ENCODE results near the gene FCHO1.

The FCHO1 gene

GRCh38 chr19:17721821-17722220 is 29.5 kb upstream of the FCHO1 start:
- Histone ChIP-seq H3K27me3 (replicated peaks; ENCODE audit: control insufficient read depth, insufficient read depth, low read length) (no peaks in the 10 kb centered on the region), H3K4me3 (replicated peaks; ENCODE audit: low read depth, low read length) (no peak overlapping the region), H3K36me3 (ENCODE audit: control insufficient read depth, insufficient read depth, low read length) (peaks cover 27% of the 10 kb centered on the region)
- TF ChIP-seq, protein P1, sequence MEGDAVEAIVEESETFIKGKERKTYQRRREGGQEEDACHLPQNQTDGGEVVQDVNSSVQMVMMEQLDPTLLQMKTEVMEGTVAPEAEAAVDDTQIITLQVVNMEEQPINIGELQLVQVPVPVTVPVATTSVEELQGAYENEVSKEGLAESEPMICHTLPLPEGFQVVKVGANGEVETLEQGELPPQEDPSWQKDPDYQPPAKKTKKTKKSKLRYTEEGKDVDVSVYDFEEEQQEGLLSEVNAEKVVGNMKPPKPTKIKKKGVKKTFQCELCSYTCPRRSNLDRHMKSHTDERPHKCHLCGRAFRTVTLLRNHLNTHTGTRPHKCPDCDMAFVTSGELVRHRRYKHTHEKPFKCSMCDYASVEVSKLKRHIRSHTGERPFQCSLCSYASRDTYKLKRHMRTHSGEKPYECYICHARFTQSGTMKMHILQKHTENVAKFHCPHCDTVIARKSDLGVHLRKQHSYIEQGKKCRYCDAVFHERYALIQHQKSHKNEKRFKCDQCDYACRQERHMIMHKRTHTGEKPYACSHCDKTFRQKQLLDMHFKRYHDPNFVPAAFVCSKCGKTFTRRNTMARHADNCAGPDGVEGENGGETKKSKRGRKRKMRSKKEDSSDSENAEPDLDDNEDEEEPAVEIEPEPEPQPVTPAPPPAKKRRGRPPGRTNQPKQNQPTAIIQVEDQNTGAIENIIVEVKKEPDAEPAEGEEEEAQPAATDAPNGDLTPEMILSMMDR (IDR thresholded peaks at IDR 0.05; ENCODE audit: insufficient read depth, low read length, poor library complexity, severe bottlenecking), result no peak
- no peak for DNase-seq (ENCODE audit: extremely low read depth, insufficient read length)

- no peak for DNase-seq (ENCODE audit: extremely low read depth, insufficient read length)
- TF ChIP-seq, protein P1 (IDR thresholded peaks at IDR 0.05; ENCODE audit: insufficient read depth, low read length, poor library complexity, severe bottlenecking), result no peak
- Histone ChIP-seq H3K27me3 (replicated peaks; ENCODE audit: control insufficient read depth, insufficient read depth, low read length) (no peaks in the 10 kb centered on the region), H3K36me3 (ENCODE audit: control insufficient read depth, insufficient read depth, low read length) (peaks cover 36% of the 10 kb centered on the region), H3K4me3 (replicated peaks; ENCODE audit: low read depth, low read length) (no peak overlapping the region)
Measured at GRCh38 chr19:17722655-17723240, 28.5 kb upstream of the FCHO1 start.

DNA sequence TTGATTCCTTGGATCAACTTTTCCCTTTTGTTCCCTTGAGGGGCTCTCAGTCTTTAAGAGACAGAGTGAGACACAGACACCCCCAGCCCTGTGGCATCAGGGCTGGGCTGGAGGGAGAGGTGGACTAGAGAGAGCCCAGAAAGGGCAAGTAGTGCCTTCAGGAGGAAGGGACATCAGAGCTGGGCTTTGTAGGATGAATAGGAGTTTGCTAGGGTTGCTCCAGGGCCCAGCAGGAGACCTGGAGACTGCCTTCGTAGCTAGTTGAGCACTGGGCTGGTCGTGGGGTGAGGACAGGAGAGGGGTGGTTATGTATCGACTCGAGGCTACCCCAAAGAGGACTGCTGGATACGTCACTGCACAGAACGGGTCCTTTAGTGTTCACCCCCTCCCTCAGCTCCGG is 26.6 kb upstream of the FCHO1 start:
- peaks cover 43% of the 10 kb centered on the region for H3K36me3 ChIP-seq (ENCODE audit: control insufficient read depth, insufficient read depth, low read length)
- no peak for DNase-seq (ENCODE audit: extremely low read depth, insufficient read length)
- no peaks in the 10 kb centered on the region for H3K27me3 ChIP-seq (replicated peaks; ENCODE audit: control insufficient read depth, insufficient read depth, low read length)
- no peak overlapping the region for H3K4me3 ChIP-seq (replicated peaks; ENCODE audit: low read depth, low read length)
- TF ChIP-seq, protein P1 (IDR thresholded peaks at IDR 0.05; ENCODE audit: insufficient read depth, low read length, poor library complexity, severe bottlenecking), result no peak

GRCh38 chr19:17725422-17726078 is 25.7 kb upstream of the FCHO1 start:
- peaks cover 43% of the 10 kb centered on the region for H3K36me3 ChIP-seq (ENCODE audit: control insufficient read depth, insufficient read depth, low read length)
- H3K27me3 ChIP-seq (replicated peaks; ENCODE audit: control insufficient read depth, insufficient read depth, low read length), result no peaks in the 10 kb centered on the region
- H3K4me3 ChIP-seq (replicated peaks; ENCODE audit: low read depth, low read length), result no peak overlapping the region
- TF ChIP-seq, protein P1 (IDR thresholded peaks at IDR 0.05; ENCODE audit: insufficient read depth, low read length, poor library complexity, severe bottlenecking), result peak; percentile 57
- no peak for DNase-seq (ENCODE audit: extremely low read depth, insufficient read length)

DNA sequence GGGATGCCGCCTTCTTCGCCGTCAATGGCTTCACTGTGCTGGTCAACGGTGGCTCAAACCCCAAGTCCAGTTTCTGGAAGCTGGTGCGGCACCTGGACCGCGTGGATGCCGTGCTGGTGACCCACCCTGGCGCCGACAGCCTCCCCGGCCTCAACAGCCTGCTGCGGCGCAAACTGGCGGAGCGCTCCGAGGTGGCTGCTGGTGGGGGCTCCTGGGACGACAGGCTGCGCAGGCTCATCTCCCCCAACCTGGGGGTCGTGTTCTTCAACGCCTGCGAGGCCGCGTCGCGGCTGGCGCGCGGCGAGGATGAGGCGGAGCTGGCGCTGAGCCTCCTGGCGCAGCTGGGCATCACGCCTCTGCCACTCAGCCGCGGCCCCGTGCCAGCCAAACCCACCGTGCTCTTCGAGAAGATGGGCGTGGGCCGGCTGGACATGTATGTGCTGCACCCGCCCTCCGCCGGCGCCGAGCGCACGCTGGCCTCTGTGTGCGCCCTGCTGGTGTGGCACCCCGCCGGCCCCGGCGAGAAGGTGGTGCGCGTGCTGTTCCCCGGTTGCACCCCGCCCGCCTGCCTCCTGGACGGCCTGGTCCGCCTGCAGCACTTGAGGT is 25.0 kb upstream of the FCHO1 start:
- peaks cover 43% of the 10 kb centered on the region for H3K36me3 ChIP-seq (ENCODE audit: control insufficient read depth, insufficient read depth, low read length)
- DNase-seq (ENCODE audit: extremely low read depth, insufficient read length), result no peak
- no peaks in the 10 kb centered on the region for H3K27me3 ChIP-seq (replicated peaks; ENCODE audit: control insufficient read depth, insufficient read depth, low read length)
- H3K4me3 ChIP-seq (replicated peaks; ENCODE audit: low read depth, low read length), result no peak overlapping the region
- TF ChIP-seq, protein P1 (IDR thresholded peaks at IDR 0.05; ENCODE audit: insufficient read depth, low read length, poor library complexity, severe bottlenecking), result no peak
